ENCODE data around the gene DAB2IP.
A peak's percentile ranks its signal among the peaks of the same experiment; 100 is the strongest.

DAB2IP gene

GRCh38 chr9:121651295-121652020, at the start of gene DAB2IP:
Gene DAB2IP, plus strand, starts transcription at chr9:121651634. Its CDS starts 142 bp downstream, at chr9:121651776.
- Histone ChIP-seq H3K4me1 (ENCODE audit: control insufficient read depth, insufficient read depth, low read length) (peaks cover 15% of the 10 kb centered on the region), H3K27me3 (ENCODE audit: control insufficient read depth, insufficient read depth, low read length) (peaks cover 27% of the 10 kb centered on the region), H3K9me3 (ENCODE audit: control insufficient read depth, insufficient read depth, low read length) (no peaks in the 10 kb centered on the region), H3K9ac (ENCODE audit: low read depth, low read length) (peak within 1 kb of the TSS; percentile 37), H3K36me3 (ENCODE audit: control insufficient read depth, insufficient read depth, low read length) (peaks cover 3% of the 10 kb centered on the region), H3K4me3 (ENCODE audit: low read depth, low read length) (peak within 1 kb of the TSS; percentile 55)

GRCh38 chr9:121603028-121603427, 48.4 kb upstream of the DAB2IP start:
- peaks cover 17% of the 10 kb centered on the region for H3K27me3 ChIP-seq (ENCODE audit: control insufficient read depth, insufficient read depth, low read length)
- H3K9me3 ChIP-seq (ENCODE audit: control insufficient read depth, insufficient read depth, low read length), result no peaks in the 10 kb centered on the region
- no peak overlapping the region for H3K9ac ChIP-seq (ENCODE audit: low read depth, low read length)
- H3K4me3 ChIP-seq (ENCODE audit: low read depth, low read length), result no peak overlapping the region
- peaks cover 4% of the 10 kb centered on the region for H3K4me1 ChIP-seq (ENCODE audit: control insufficient read depth, insufficient read depth, low read length)
- H3K36me3 ChIP-seq (ENCODE audit: control insufficient read depth, insufficient read depth, low read length), result no peaks in the 10 kb centered on the region

- Histone ChIP-seq H3K9me3 (ENCODE audit: control insufficient read depth, insufficient read depth, low read length) (no peaks in the 10 kb centered on the region), H3K4me1 (ENCODE audit: control insufficient read depth, insufficient read depth, low read length) (peaks cover 4% of the 10 kb centered on the region)
Measured at GRCh38 chr9:121604242-121604641, 47.2 kb upstream of the DAB2IP start.

GRCh38 chr9:121604654-121605053, 46.8 kb upstream of the DAB2IP start:
- peaks cover 4% of the 10 kb centered on the region for H3K4me1 ChIP-seq (ENCODE audit: control insufficient read depth, insufficient read depth, low read length)
- H3K27me3 ChIP-seq (ENCODE audit: control insufficient read depth, insufficient read depth, low read length), result peaks cover 17% of the 10 kb centered on the region
- H3K4me3 ChIP-seq (ENCODE audit: low read depth, low read length), result no peak overlapping the region
- H3K36me3 ChIP-seq (ENCODE audit: control insufficient read depth, insufficient read depth, low read length), result no peaks in the 10 kb centered on the region
- H3K9me3 ChIP-seq (ENCODE audit: control insufficient read depth, insufficient read depth, low read length), result no peaks in the 10 kb centered on the region
- H3K9ac ChIP-seq (ENCODE audit: low read depth, low read length), result no peak overlapping the region

More at GRCh38 chr9:121604242-121604641, 47.2 kb upstream of the DAB2IP start:
- Histone ChIP-seq H3K4me3 (ENCODE audit: low read depth, low read length) (no peak overlapping the region), H3K27me3 (ENCODE audit: control insufficient read depth, insufficient read depth, low read length) (peaks cover 17% of the 10 kb centered on the region), H3K36me3 (ENCODE audit: control insufficient read depth, insufficient read depth, low read length) (no peaks in the 10 kb centered on the region), H3K9ac (ENCODE audit: low read depth, low read length) (no peak overlapping the region)

GRCh38 chr9:121607434-121608167, 43.8 kb upstream of the DAB2IP start:
- no peaks in the 10 kb centered on the region for H3K36me3 ChIP-seq (ENCODE audit: control insufficient read depth, insufficient read depth, low read length)
- no peaks in the 10 kb centered on the region for H3K9me3 ChIP-seq (ENCODE audit: control insufficient read depth, insufficient read depth, low read length)
- H3K4me1 ChIP-seq (ENCODE audit: control insufficient read depth, insufficient read depth, low read length), result no peaks in the 10 kb centered on the region
- H3K27me3 ChIP-seq (ENCODE audit: control insufficient read depth, insufficient read depth, low read length), result no peaks in the 10 kb centered on the region
- H3K9ac ChIP-seq (ENCODE audit: low read depth, low read length), result no peak overlapping the region
- H3K4me3 ChIP-seq (ENCODE audit: low read depth, low read length), result no peak overlapping the region

GRCh38 chr9:121608168-121608853, 43.1 kb upstream of the DAB2IP start:
- Histone ChIP-seq H3K27me3 (ENCODE audit: control insufficient read depth, insufficient read depth, low read length) (no peaks in the 10 kb centered on the region), H3K9me3 (ENCODE audit: control insufficient read depth, insufficient read depth, low read length) (no peaks in the 10 kb centered on the region), H3K36me3 (ENCODE audit: control insufficient read depth, insufficient read depth, low read length) (no peaks in the 10 kb centered on the region), H3K4me3 (ENCODE audit: low read depth, low read length) (no peak overlapping the region), H3K4me1 (ENCODE audit: control insufficient read depth, insufficient read depth, low read length) (no peaks in the 10 kb centered on the region), H3K9ac (ENCODE audit: low read depth, low read length) (no peak overlapping the region)

GRCh38 chr9:121609822-121610637, 41.4 kb upstream of the DAB2IP start:
- Histone ChIP-seq H3K27me3 (ENCODE audit: control insufficient read depth, insufficient read depth, low read length) (no peaks in the 10 kb centered on the region), H3K36me3 (ENCODE audit: control insufficient read depth, insufficient read depth, low read length) (no peaks in the 10 kb centered on the region), H3K4me1 (ENCODE audit: control insufficient read depth, insufficient read depth, low read length) (no peaks in the 10 kb centered on the region), H3K9ac (ENCODE audit: low read depth, low read length) (no peak overlapping the region), H3K4me3 (ENCODE audit: low read depth, low read length) (no peak overlapping the region), H3K9me3 (ENCODE audit: control insufficient read depth, insufficient read depth, low read length) (no peaks in the 10 kb centered on the region)

GRCh38 chr9:121610638-121610953, 40.8 kb upstream of the DAB2IP start:
- no peak overlapping the region for H3K9ac ChIP-seq (ENCODE audit: low read depth, low read length)
- no peaks in the 10 kb centered on the region for H3K4me1 ChIP-seq (ENCODE audit: control insufficient read depth, insufficient read depth, low read length)
- no peaks in the 10 kb centered on the region for H3K36me3 ChIP-seq (ENCODE audit: control insufficient read depth, insufficient read depth, low read length)
- H3K9me3 ChIP-seq (ENCODE audit: control insufficient read depth, insufficient read depth, low read length), result no peaks in the 10 kb centered on the region
- no peaks in the 10 kb centered on the region for H3K27me3 ChIP-seq (ENCODE audit: control insufficient read depth, insufficient read depth, low read length)
- no peak overlapping the region for H3K4me3 ChIP-seq (ENCODE audit: low read depth, low read length)

GRCh38 chr9:121612511-121612998, 38.9 kb upstream of the DAB2IP start:
- Histone ChIP-seq H3K36me3 (ENCODE audit: control insufficient read depth, insufficient read depth, low read length) (no peaks in the 10 kb centered on the region), H3K4me3 (ENCODE audit: low read depth, low read length) (no peak overlapping the region), H3K27me3 (ENCODE audit: control insufficient read depth, insufficient read depth, low read length) (no peaks in the 10 kb centered on the region), H3K9ac (ENCODE audit: low read depth, low read length) (no peak overlapping the region), H3K4me1 (ENCODE audit: control insufficient read depth, insufficient read depth, low read length) (no peaks in the 10 kb centered on the region), H3K9me3 (ENCODE audit: control insufficient read depth, insufficient read depth, low read length) (no peaks in the 10 kb centered on the region)

- H3K9me3 ChIP-seq (ENCODE audit: control insufficient read depth, insufficient read depth, low read length), result no peaks in the 10 kb centered on the region
- no peaks in the 10 kb centered on the region for H3K27me3 ChIP-seq (ENCODE audit: control insufficient read depth, insufficient read depth, low read length)
- H3K4me3 ChIP-seq (ENCODE audit: low read depth, low read length), result no peak overlapping the region
- H3K4me1 ChIP-seq (ENCODE audit: control insufficient read depth, insufficient read depth, low read length), result no peaks in the 10 kb centered on the region
- H3K36me3 ChIP-seq (ENCODE audit: control insufficient read depth, insufficient read depth, low read length), result no peaks in the 10 kb centered on the region
- H3K9ac ChIP-seq (ENCODE audit: low read depth, low read length), result no peak overlapping the region
Measured at GRCh38 chr9:121613009-121613752, 38.3 kb upstream of the DAB2IP start.
